HepG2 (cell line): ENCODE results near the gene WNT4.

Experiments used
- CBX2 ChIP-seq, 2 experiments: fragments of 200-600 bp in 1 of 2; sonication (generic); formaldehyde crosslinking in 1 of 2; IDR thresholded peaks; 2 replicates each; pipeline versions ENCODE4 v1.7.0 to v1.8.1; 2018 to 2022; ENCODE audit warnings: low read depth in 2 of 2, low read length in 1 of 2, mild to moderate bottlenecking in 1 of 2, missing genetic modification reagents in 1 of 2
- CHD2 ChIP-seq: IDR thresholded peaks from 2 replicates; pipeline ENCODE4 v1.6.1; 2011; ENCODE audit warnings: low read depth, low read length, improper control_type of control experiment
- EHMT2 ChIP-seq: fragments of 200-600 bp; sonication (generic); IDR thresholded peaks from 2 replicates; pipeline ENCODE4 v1.7.0; 2017; ENCODE audit warnings: antibody characterized with exemption, low read depth, low read length, borderline replicate concordance
- FIP1L1 ChIP-seq: fragments of 200-400 bp; formaldehyde crosslinking; IDR thresholded peaks from 2 replicates; pipeline ENCODE4 v1.6.1; 2018; ENCODE audit warnings: low read depth, mild to moderate bottlenecking, low read length, moderate library complexity, borderline replicate concordance; ENCODE audit not compliant: insufficient read depth
- NKX3-1 ChIP-seq: sonication (generic); formaldehyde crosslinking; IDR thresholded peaks from 2 replicates; pipeline ENCODE4 v1.5.0; 2020; ENCODE audit warnings: missing genetic modification reagents
- SIN3A ChIP-seq: IDR thresholded peaks from 2 replicates; pipeline ENCODE4 v1.6.1; 2011; ENCODE audit warnings: low read depth, mild to moderate bottlenecking, control low read depth, low read length, borderline replicate concordance
- ZBTB8A ChIP-seq: sonication (generic); formaldehyde crosslinking; IDR thresholded peaks from 2 replicates; pipeline ENCODE4 v1.4.0; 2020; ENCODE audit warnings: mild to moderate bottlenecking, low read depth, missing genetic modification reagents, borderline replicate concordance
- ZNF274 ChIP-seq: sonication (generic); formaldehyde crosslinking; IDR thresholded peaks from 2 replicates; pipeline ENCODE4 v1.5.1; 2020; ENCODE audit warnings: mild to moderate bottlenecking, missing genetic modification reagents
- ZNF530 ChIP-seq: sonication (generic); formaldehyde crosslinking; IDR thresholded peaks from 2 replicates; pipeline ENCODE4 v1.5.0; 2020; ENCODE audit warnings: low read depth, mild to moderate bottlenecking, missing genetic modification reagents
- TF ChIP-seq, protein P1 (sequence below), 2 experiments: IDR thresholded peaks; 2 replicates each; pipeline ENCODE4 v1.6.1; 2011 to 2012; ENCODE audit warnings: low read length in 2 of 2, borderline replicate concordance in 1 of 2, low read depth in 1 of 2, mild to moderate bottlenecking in 1 of 2, moderate library complexity in 1 of 2
- TF ChIP-seq, protein P2 (sequence below): sonication (generic); formaldehyde crosslinking; IDR thresholded peaks from 2 replicates; pipeline ENCODE4 v1.5.0; 2020; ENCODE audit warnings: mild to moderate bottlenecking, missing genetic modification reagents, moderate library complexity
- TF ChIP-seq, protein P3 (sequence below): sonication (generic); formaldehyde crosslinking; IDR thresholded peaks from 2 replicates; pipeline ENCODE4 v1.4.0; 2020; ENCODE audit warnings: mild to moderate bottlenecking, missing genetic modification reagents, borderline replicate concordance
- TF ChIP-seq, protein P4 (sequence below): sonication (generic); formaldehyde crosslinking; IDR thresholded peaks from 2 replicates; pipeline ENCODE4 v1.4.0; 2020; ENCODE audit warnings: mild to moderate bottlenecking, missing genetic modification reagents

DNA sequence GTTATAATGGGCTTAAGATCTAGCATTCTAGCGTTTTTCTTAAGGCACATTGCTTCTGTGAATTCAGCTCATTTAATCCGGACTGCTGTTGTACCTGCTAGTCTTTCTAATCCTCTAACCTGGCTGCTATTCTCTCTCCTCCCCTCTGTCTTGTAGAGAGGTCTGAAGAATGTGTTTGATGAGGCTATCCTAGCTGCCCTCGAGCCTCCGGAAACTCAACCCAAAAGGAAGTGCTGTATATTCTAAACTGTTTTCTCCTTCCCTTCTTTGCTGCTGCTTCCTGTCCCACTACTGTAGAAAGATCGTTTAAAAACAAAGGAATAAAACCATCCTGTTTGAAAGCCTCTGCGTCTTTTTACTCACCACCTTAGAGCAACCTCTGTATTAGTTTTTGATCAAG is 53.1 kb downstream of the WNT4 start:
- TF ChIP-seq CBX2 (IDR thresholded peaks at IDR 0.05; ENCODE audit: low read depth, low read length) (no peak), CBX2 (CRISPR knock-in tag; IDR thresholded peaks at IDR 0.05; ENCODE audit: low read depth) (no peak), NKX3-1 (CRISPR knock-in tag) (no peak), ZBTB8A (CRISPR knock-in tag) (no peak), CHD2 (no peak), FIP1L1 (no peak), EHMT2 (no peak), SIN3A (no peak), ZNF274 (CRISPR knock-in tag) (no peak), ZNF530 (no peak)
- TF ChIP-seq, protein P1, sequence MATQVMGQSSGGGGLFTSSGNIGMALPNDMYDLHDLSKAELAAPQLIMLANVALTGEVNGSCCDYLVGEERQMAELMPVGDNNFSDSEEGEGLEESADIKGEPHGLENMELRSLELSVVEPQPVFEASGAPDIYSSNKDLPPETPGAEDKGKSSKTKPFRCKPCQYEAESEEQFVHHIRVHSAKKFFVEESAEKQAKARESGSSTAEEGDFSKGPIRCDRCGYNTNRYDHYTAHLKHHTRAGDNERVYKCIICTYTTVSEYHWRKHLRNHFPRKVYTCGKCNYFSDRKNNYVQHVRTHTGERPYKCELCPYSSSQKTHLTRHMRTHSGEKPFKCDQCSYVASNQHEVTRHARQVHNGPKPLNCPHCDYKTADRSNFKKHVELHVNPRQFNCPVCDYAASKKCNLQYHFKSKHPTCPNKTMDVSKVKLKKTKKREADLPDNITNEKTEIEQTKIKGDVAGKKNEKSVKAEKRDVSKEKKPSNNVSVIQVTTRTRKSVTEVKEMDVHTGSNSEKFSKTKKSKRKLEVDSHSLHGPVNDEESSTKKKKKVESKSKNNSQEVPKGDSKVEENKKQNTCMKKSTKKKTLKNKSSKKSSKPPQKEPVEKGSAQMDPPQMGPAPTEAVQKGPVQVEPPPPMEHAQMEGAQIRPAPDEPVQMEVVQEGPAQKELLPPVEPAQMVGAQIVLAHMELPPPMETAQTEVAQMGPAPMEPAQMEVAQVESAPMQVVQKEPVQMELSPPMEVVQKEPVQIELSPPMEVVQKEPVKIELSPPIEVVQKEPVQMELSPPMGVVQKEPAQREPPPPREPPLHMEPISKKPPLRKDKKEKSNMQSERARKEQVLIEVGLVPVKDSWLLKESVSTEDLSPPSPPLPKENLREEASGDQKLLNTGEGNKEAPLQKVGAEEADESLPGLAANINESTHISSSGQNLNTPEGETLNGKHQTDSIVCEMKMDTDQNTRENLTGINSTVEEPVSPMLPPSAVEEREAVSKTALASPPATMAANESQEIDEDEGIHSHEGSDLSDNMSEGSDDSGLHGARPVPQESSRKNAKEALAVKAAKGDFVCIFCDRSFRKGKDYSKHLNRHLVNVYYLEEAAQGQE (IDR thresholded peaks at IDR 0.05; ENCODE audit: borderline replicate concordance in 1 of 2, low read depth in 1 of 2, low read length in 2 of 2), result no peak
- TF ChIP-seq, protein P2, sequence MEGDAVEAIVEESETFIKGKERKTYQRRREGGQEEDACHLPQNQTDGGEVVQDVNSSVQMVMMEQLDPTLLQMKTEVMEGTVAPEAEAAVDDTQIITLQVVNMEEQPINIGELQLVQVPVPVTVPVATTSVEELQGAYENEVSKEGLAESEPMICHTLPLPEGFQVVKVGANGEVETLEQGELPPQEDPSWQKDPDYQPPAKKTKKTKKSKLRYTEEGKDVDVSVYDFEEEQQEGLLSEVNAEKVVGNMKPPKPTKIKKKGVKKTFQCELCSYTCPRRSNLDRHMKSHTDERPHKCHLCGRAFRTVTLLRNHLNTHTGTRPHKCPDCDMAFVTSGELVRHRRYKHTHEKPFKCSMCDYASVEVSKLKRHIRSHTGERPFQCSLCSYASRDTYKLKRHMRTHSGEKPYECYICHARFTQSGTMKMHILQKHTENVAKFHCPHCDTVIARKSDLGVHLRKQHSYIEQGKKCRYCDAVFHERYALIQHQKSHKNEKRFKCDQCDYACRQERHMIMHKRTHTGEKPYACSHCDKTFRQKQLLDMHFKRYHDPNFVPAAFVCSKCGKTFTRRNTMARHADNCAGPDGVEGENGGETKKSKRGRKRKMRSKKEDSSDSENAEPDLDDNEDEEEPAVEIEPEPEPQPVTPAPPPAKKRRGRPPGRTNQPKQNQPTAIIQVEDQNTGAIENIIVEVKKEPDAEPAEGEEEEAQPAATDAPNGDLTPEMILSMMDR, result no peak
- TF ChIP-seq, protein P3, sequence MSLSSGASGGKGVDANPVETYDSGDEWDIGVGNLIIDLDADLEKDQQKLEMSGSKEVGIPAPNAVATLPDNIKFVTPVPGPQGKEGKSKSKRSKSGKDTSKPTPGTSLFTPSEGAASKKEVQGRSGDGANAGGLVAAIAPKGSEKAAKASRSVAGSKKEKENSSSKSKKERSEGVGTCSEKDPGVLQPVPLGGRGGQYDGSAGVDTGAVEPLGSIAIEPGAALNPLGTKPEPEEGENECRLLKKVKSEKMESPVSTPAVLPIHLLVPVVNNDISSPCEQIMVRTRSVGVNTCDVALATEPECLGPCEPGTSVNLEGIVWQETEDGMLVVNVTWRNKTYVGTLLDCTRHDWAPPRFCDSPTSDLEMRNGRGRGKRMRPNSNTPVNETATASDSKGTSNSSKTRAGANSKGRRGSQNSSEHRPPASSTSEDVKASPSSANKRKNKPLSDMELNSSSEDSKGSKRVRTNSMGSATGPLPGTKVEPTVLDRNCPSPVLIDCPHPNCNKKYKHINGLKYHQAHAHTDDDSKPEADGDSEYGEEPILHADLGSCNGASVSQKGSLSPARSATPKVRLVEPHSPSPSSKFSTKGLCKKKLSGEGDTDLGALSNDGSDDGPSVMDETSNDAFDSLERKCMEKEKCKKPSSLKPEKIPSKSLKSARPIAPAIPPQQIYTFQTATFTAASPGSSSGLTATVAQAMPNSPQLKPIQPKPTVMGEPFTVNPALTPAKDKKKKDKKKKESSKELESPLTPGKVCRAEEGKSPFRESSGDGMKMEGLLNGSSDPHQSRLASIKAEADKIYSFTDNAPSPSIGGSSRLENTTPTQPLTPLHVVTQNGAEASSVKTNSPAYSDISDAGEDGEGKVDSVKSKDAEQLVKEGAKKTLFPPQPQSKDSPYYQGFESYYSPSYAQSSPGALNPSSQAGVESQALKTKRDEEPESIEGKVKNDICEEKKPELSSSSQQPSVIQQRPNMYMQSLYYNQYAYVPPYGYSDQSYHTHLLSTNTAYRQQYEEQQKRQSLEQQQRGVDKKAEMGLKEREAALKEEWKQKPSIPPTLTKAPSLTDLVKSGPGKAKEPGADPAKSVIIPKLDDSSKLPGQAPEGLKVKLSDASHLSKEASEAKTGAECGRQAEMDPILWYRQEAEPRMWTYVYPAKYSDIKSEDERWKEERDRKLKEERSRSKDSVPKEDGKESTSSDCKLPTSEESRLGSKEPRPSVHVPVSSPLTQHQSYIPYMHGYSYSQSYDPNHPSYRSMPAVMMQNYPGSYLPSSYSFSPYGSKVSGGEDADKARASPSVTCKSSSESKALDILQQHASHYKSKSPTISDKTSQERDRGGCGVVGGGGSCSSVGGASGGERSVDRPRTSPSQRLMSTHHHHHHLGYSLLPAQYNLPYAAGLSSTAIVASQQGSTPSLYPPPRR, result no peak
- TF ChIP-seq, protein P4, sequence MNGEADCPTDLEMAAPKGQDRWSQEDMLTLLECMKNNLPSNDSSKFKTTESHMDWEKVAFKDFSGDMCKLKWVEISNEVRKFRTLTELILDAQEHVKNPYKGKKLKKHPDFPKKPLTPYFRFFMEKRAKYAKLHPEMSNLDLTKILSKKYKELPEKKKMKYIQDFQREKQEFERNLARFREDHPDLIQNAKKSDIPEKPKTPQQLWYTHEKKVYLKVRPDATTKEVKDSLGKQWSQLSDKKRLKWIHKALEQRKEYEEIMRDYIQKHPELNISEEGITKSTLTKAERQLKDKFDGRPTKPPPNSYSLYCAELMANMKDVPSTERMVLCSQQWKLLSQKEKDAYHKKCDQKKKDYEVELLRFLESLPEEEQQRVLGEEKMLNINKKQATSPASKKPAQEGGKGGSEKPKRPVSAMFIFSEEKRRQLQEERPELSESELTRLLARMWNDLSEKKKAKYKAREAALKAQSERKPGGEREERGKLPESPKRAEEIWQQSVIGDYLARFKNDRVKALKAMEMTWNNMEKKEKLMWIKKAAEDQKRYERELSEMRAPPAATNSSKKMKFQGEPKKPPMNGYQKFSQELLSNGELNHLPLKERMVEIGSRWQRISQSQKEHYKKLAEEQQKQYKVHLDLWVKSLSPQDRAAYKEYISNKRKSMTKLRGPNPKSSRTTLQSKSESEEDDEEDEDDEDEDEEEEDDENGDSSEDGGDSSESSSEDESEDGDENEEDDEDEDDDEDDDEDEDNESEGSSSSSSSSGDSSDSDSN, result no peak
